ENCODE results near the gene RAP1B. TPM values are rescaled to one million over a fixed set of nuclear protein-coding genes. Genes with fewer than 3 reads are reported as not detected.
A peak's percentile ranks its signal among the peaks of the same experiment; 100 is the strongest.

The RAP1B gene
- total RNA-seq, 4 donors from 2014 or later, result 180 to 380 (median 224) TPM

- in situ Hi-C loops (cut with MboI; ENCODE audit: low pct_ligation_motif_present in 1 of 4, low pct_unique_long_range_greater_than_20kb in 1 of 4, low sequenced_read_pairs in 3 of 4) (loop anchor here in 1 of 4 donors (25.0 kb wide), 1 partner anchor 255 kb away; no protein-coding TSS in a partner anchor), intact Hi-C loops (cut with DNase I; ENCODE audit: low total_unique reads) (loop anchor here (10.0 kb wide), 1 partner anchor 253 kb away; no protein-coding TSS in a partner anchor)
- WGBS, 2 donors (ENCODE audit: low coverage in 1 of 2), result 50 to 70% methylated on average over 3 to 4 of the region's 4 CpGs
- no peaks in the 10 kb centered on the region for H3K27me3 ChIP-seq
- TF ChIP-seq POLR2AphosphoS5 (IDR thresholded peaks at IDR 0.05) (no peak), CTCF (IDR thresholded peaks at IDR 0.05) (no peak), POLR2A (IDR thresholded peaks at IDR 0.05) (no peak), EP300 (IDR thresholded peaks at IDR 0.05; ENCODE audit: low read depth) (no peak)
- H3K4me1 ChIP-seq, result peaks cover 68 to 100% (median 85%) of the 10 kb centered on the region in 4 donors
- H3K36me3 ChIP-seq, result no peaks in the 10 kb centered on the region
- no peak overlapping the region for H3K4me3 ChIP-seq
- no peaks in the 10 kb centered on the region for H3K9me3 ChIP-seq
- H3K27ac ChIP-seq, result peak overlapping the region in 1 of 4 donors; percentile 11
- DNase-seq, result no peak
Observed at GRCh38 chr12:68617160-68617926, 6.6 kb downstream of the RAP1B start.

DNA sequence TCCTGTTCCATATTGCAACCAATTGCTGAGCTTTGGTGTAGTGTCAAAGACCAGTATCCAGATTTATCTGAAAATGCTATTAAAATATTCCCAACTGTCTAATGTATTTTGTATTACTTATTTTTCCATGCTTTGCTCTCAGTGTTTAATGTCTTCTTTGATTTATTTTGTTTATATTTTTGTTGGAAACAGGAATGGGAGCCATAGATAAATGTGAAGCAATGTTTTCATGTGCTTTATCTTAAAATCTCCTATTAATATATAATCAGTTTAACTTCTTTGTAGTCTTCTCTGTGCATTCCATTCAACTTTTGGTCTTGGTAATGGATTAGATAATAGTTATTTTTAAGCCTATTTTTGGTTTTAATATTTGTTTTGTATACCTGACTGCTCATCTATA lies 8.8 kb downstream of the RAP1B start:
- in situ Hi-C loops (cut with MboI; ENCODE audit: low pct_ligation_motif_present in 1 of 4, low pct_unique_long_range_greater_than_20kb in 1 of 4, low sequenced_read_pairs in 3 of 4), result loop anchor here in 1 of 4 donors (25.0 kb wide), 1 partner anchor 257 kb away; no protein-coding TSS in a partner anchor
- Histone ChIP-seq H3K27ac (no peak overlapping the region), H3K27me3 (no peaks in the 10 kb centered on the region), H3K4me1 (peaks cover 56 to 96% (median 73%) of the 10 kb centered on the region in 4 donors), H3K9me3 (no peaks in the 10 kb centered on the region), H3K4me3 (no peak overlapping the region), H3K36me3 (no peaks in the 10 kb centered on the region)
- TF ChIP-seq CTCF (IDR thresholded peaks at IDR 0.05) (no peak), POLR2A (IDR thresholded peaks at IDR 0.05) (no peak), EP300 (IDR thresholded peaks at IDR 0.05; ENCODE audit: low read depth) (no peak), POLR2AphosphoS5 (IDR thresholded peaks at IDR 0.05) (no peak)
- intact Hi-C loops (cut with DNase I; ENCODE audit: low total_unique reads), result loop anchor here (10.0 kb wide), 1 partner anchor 255 kb away; no protein-coding TSS in a partner anchor
- no peak for DNase-seq

- no peak overlapping the region for H3K4me3 ChIP-seq
- H3K9me3 ChIP-seq, result no peaks in the 10 kb centered on the region
- no peak for TF ChIP-seq EP300 (IDR thresholded peaks at IDR 0.05; ENCODE audit: low read depth)
- no peak for TF ChIP-seq CTCF (IDR thresholded peaks at IDR 0.05)
- no peak for TF ChIP-seq POLR2AphosphoS5 (IDR thresholded peaks at IDR 0.05)
- TF ChIP-seq POLR2A (IDR thresholded peaks at IDR 0.05), result no peak
- peak overlapping the region in 1 of 4 donors; percentile 0 for H3K27ac ChIP-seq
- WGBS, 2 donors (ENCODE audit: low coverage in 1 of 2), result 75 to 78% methylated on average over 9 to 10 of the region's 10 CpGs
- no peak for DNase-seq
- no peaks in the 10 kb centered on the region for H3K27me3 ChIP-seq
- no peaks in the 10 kb centered on the region for H3K36me3 ChIP-seq
- H3K4me1 ChIP-seq, result peaks cover 46 to 86% (median 64%) of the 10 kb centered on the region in 4 donors
- intact Hi-C loops (cut with DNase I; ENCODE audit: low total_unique reads), result no loop called here
- in situ Hi-C loops (cut with MboI; ENCODE audit: low pct_ligation_motif_present in 1 of 4, low pct_unique_long_range_greater_than_20kb in 1 of 4, low sequenced_read_pairs in 3 of 4), result loop anchor here in 1 of 4 donors (25.0 kb wide), 1 partner anchor 258 kb away; no protein-coding TSS in a partner anchor
Observed at GRCh38 chr12:68620519-68621471, 10.1 kb downstream of the RAP1B start.
